HG02840 (cell line): ENCODE data around the gene PCMTD2.

ENCODE experiments used
- ATAC-seq: cut with Tn5 transposase; IDR thresholded peaks from one replicate; pipeline ENCODE4 v1.9.1; 2021; ENCODE audit warnings: mild to moderate bottlenecking, moderate library complexity, moderate number of reproducible peaks; ENCODE audit not compliant: unreplicated experiment, low FRiP score

The PCMTD2 gene

GRCh38 chr20:64238115-64238825 is 17.3 kb upstream of the PCMTD2 start:
- ATAC-seq = no peak

- ATAC-seq = no peak
Measured at GRCh38 chr20:64238851-64239387, 16.6 kb upstream of the PCMTD2 start.

- ATAC-seq = no peak
Measured at GRCh38 chr20:64239449-64240242, 15.9 kb upstream of the PCMTD2 start.

- ATAC-seq = no peak
Measured at GRCh38 chr20:64240243-64241015, 15.1 kb upstream of the PCMTD2 start.

GRCh38 chr20:64241061-64241460 is 14.5 kb upstream of the PCMTD2 start:
- ATAC-seq = no peak

GRCh38 chr20:64242003-64242796 is 13.3 kb upstream of the PCMTD2 start:
- no peak for ATAC-seq

GRCh38 chr20:64242797-64243475 is 12.6 kb upstream of the PCMTD2 start:
- no peak for ATAC-seq

- ATAC-seq = no peak
Measured at GRCh38 chr20:64244281-64244805, 11.2 kb upstream of the PCMTD2 start.

- no peak for ATAC-seq
Measured at GRCh38 chr20:64244870-64245603, 10.5 kb upstream of the PCMTD2 start.

GRCh38 chr20:64245746-64246595 is 9.6 kb upstream of the PCMTD2 start:
- ATAC-seq = no peak

- ATAC-seq = no peak
Measured at GRCh38 chr20:64246616-64247306, 8.8 kb upstream of the PCMTD2 start.

- no peak for ATAC-seq
Measured at GRCh38 chr20:64247307-64247618, 8.3 kb upstream of the PCMTD2 start.

- no peak for ATAC-seq
Measured at GRCh38 chr20:64247970-64248841, 7.3 kb upstream of the PCMTD2 start.

- no peak for ATAC-seq
Measured at GRCh38 chr20:64250027-64250426, 5.5 kb upstream of the PCMTD2 start.

- ATAC-seq = no peak
Measured at GRCh38 chr20:64253000-64253383, 2.6 kb upstream of the PCMTD2 start.

GRCh38 chr20:64253443-64253842 is 2.1 kb upstream of the PCMTD2 start:
- ATAC-seq = no peak
